HepG2 (cell line): ENCODE data around the gene PDE9A. TPM values are rescaled to one million over a fixed set of nuclear protein-coding genes. Genes with fewer than 3 reads are reported as not detected.

ENCODE experiments used
- ADNP ChIP-seq: sonication (generic); formaldehyde crosslinking; IDR thresholded peaks from 2 replicates; pipeline ENCODE4 v1.4.0; 2020; ENCODE audit warnings: missing genetic modification reagents
- BCL6 ChIP-seq: IDR thresholded peaks from 2 replicates; pipeline ENCODE4 v1.6.1; 2016; ENCODE audit warnings: missing genetic modification reagents, missing compliant biosample characterization
- GATAD2A ChIP-seq: IDR thresholded peaks from 2 replicates; pipeline ENCODE4 v1.6.1; 2016
- GPN1 ChIP-seq: sonication (generic); formaldehyde crosslinking; IDR thresholded peaks from 2 replicates; pipeline ENCODE4 v1.5.1; 2020; ENCODE audit warnings: missing genetic modification reagents, borderline replicate concordance
- HDAC2 ChIP-seq: sonication (generic); formaldehyde crosslinking; IDR thresholded peaks from 2 replicates; pipeline ENCODE4 v1.4.0; 2020; ENCODE audit warnings: missing genetic modification reagents
- MBD4 ChIP-seq: IDR thresholded peaks from 2 replicates; pipeline ENCODE4 v1.6.1; 2012; ENCODE audit warnings: low read length, inconsistent platforms, borderline replicate concordance
- PPARG ChIP-seq: conservative IDR thresholded peaks from 2 replicates; pipeline ENCODE4 v1.6.1; 2016; ENCODE audit warnings: missing biosample characterization, missing genetic modification reagents
- RNF2 ChIP-seq: fragments of 450-650 bp; conservative IDR thresholded peaks from 2 replicates; pipeline ENCODE4 v1.6.1; 2016; ENCODE audit warnings: low read depth
- SALL1 ChIP-seq: sonication (generic); formaldehyde crosslinking; IDR thresholded peaks from 2 replicates; pipeline ENCODE4 v1.8.0; 2022; ENCODE audit warnings: mild to moderate bottlenecking, missing genetic modification reagents
- SIN3B ChIP-seq: fragments of 150-350 bp; IDR thresholded peaks from 2 replicates; pipeline ENCODE4 v1.6.1; 2014; ENCODE audit warnings: low read length
- TP53 ChIP-seq: sonication (generic); formaldehyde crosslinking; conservative IDR thresholded peaks from 2 replicates; pipeline ENCODE4 v1.4.0; 2020; ENCODE audit warnings: missing genetic modification reagents
- ZBTB14 ChIP-seq: sonication (generic); formaldehyde crosslinking; IDR thresholded peaks from 2 replicates; pipeline ENCODE4 v1.4.0; 2020; ENCODE audit warnings: missing genetic modification reagents
- ZNF296 ChIP-seq: sonication (generic); formaldehyde crosslinking; conservative IDR thresholded peaks from 2 replicates; pipeline ENCODE4 v1.5.0; 2020; ENCODE audit warnings: mild to moderate bottlenecking, missing genetic modification reagents
- ZNF580 ChIP-seq: IDR thresholded peaks from 2 replicates; pipeline ENCODE4 v1.6.1; 2016; ENCODE audit warnings: low read depth, borderline replicate concordance
- ZNF780A ChIP-seq: sonication (generic); formaldehyde crosslinking; IDR thresholded peaks from 2 replicates; pipeline ENCODE4 v1.8.0; 2022; ENCODE audit warnings: mild to moderate bottlenecking, missing genetic modification reagents, moderate library complexity
- ZSCAN31 ChIP-seq: sonication (generic); formaldehyde crosslinking; IDR thresholded peaks from 2 replicates; pipeline ENCODE4 v1.5.0; 2020; ENCODE audit warnings: low read depth, mild to moderate bottlenecking, missing genetic modification reagents
- polyA plus RNA-seq, 8 experiments: library from polyadenylated mRNA; depleted of rRNA in 3 of 8; stranded (reverse) in 7 of 8; unstranded in 1 of 8; fragments of >200 nt; fragmentation: Illumina TruSeq in 4 of 8; extraction: Trizol in 4 of 8; gene quantifications; 2 replicates each; pipeline versions ENCODE4 v1.2.1 to v1.2.3, GENCODE V29; 2011 to 2016; ENCODE audit warnings: low read depth in 4 of 8, missing spikeins in 1 of 8, mixed read lengths in 1 of 8; ENCODE audit not compliant: insufficient read depth in 1 of 8
- total RNA-seq, 5 experiments: library from RNA; depleted of rRNA; stranded (reverse); fragments of >200 nt; fragmentation: Illumina TruSeq; extraction: Trizol; gene quantifications; 2 replicates each; pipeline ENCODE4 v1.2.3, GENCODE V29; 2016; ENCODE audit warnings: low read depth in 1 of 5

PDE9A gene
- total and polyA plus RNA-seq, 2 of the 13 experiments (the other 11 are each of a cell fraction or from before 2014, with no cell fraction given) = 4.6 to 19.7 TPM

GRCh38 chr21:42733037-42733627 lies 79.7 kb downstream of the PDE9A start (continued):
- TF ChIP-seq ZNF296 (CRISPR knock-in tag) = no peak
- no peak for TF ChIP-seq GPN1 (CRISPR knock-in tag)
- no peak for TF ChIP-seq TP53 (CRISPR knock-in tag)
- no peak for TF ChIP-seq SIN3B
- peak; percentile 66 for TF ChIP-seq SALL1 (CRISPR knock-in tag)
- TF ChIP-seq ADNP (CRISPR knock-in tag) = no peak
- TF ChIP-seq GATAD2A (CRISPR knock-in tag) = peak; percentile 63
- TF ChIP-seq ZBTB14 = no peak
- TF ChIP-seq ZNF780A = no peak
- TF ChIP-seq ZSCAN31 (CRISPR knock-in tag) = no peak
- TF ChIP-seq HDAC2 (CRISPR knock-in tag) = peak; percentile 48; the same call in 1 of the 2 replicates
- TF ChIP-seq BCL6 (CRISPR knock-in tag) = peak; percentile 89
- TF ChIP-seq PPARG (CRISPR knock-in tag) = peak; percentile 82
- TF ChIP-seq RNF2 = no peak
- no peak for TF ChIP-seq MBD4
- no peak for TF ChIP-seq ZNF580 (CRISPR knock-in tag)
- TF ChIP-seq, all 625 proteins: peak for 48
